Left ventricle myocardium superior (tissue), 1 donor: ENCODE data around the gene CEP78. TPM values are rescaled to one million over a fixed set of nuclear protein-coding genes. Genes with fewer than 3 reads are reported as not detected.

Source experiments
- ATAC-seq: fragments of 200-7000 bp; cut with Tn5 transposase; one replicate; pipeline ENCODE4 v1.9.1; 2020; ENCODE audit warnings: mild to moderate bottlenecking, moderate library complexity
- DNase-seq: peaks from one replicate; pipeline ENCODE4 v3.0.0-alpha.2; 2020
- intact Hi-C: fragments of 100-400 bp; cut with micrococcal nuclease; formaldehyde crosslinking; loops from one replicate; pipeline ENCODE4 v1.11.0; 2022
- total RNA-seq: library from RNA; stranded (reverse); fragmentation: NEBNext Ultra II Directional; extraction: Animal tissue kit (Norgen Biotek cat#: 25700); gene quantifications from one replicate; pipeline ENCODE4 v1.2.1, GENCODE V29; 2021
- donor health status: DM: no; HTN: yes; CAD: no; lungs with severe emphysema.

Gene CEP78
- total RNA-seq, 1 donor from 2014 or later = 3.6 TPM

DNA sequence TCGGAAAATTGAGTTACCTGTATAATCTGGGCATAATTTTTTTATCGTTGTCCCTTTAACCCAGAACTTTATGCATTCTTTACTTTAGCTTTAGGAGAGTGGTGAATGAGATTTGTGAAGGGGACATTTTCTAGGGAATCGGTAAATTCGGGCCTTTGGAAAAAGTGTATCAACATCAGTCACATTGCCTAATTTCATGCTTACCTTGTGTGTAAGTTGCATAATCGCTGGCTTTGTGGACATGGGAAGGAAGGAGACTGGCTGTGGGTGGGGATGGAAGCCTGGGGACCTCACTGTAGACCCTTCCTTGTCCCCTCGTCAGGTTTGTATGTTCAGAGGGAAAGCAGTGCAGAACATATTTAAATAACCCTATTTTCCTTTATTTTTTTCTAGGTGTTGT lies 64.3 kb downstream of the CEP78 start:
- no peak for ATAC-seq
- no peak for DNase-seq
- intact Hi-C loops = no loop called here

DNA sequence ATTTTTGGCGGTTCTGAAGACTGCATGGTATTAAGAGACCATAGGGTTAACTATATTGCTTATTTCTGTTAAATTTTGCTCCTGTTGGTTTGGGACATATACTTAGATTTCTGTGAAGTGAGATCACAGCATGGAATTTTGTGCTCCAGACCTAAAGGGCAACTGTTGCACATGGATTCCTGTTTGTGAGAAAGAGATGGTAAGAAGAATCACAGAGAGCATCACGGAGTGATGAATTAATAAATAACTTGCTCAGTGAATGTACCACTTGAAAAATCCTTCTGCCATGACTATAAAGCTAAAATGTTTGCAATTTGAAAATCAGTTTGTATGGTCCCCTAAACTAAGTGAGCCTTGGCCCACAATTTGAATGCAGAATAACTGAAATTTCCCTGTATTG lies 65.6 kb downstream of the CEP78 start:
- DNase-seq (no peak), ATAC-seq (no peak)
- intact Hi-C loops = no loop called here

DNA sequence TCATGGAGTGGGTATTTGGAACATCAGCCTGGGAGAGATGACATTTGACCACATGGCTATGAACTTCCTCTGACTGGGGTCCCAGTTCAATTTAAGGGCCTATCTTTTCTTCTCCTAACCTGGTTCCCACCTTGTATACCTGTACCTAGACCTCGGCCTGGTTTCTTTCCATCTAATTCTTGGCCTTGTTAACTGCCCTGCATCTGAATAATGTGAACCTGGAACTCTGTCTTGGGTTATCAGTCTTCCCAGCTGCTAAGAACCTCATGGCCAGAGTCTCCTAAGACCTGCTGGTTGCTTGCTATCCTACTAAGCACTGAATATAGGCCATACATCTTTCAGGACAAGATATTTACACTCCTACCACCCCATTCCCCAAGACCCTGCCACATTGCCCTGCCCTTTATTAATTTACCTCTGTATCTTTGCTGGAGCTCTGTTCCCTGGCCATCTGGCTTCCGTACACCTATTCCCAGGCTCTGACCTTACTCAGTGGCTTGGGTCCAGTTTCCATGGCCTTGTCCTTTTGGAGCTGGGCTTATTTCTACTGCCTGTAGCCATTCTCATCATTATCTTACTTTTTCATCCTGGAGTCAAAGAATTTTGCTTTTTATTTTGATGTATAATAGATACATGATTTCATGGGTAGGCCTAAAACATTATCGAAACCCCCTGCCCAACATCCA lies 67.6 kb downstream of the CEP78 start:
- no peak for ATAC-seq
- no peak for DNase-seq
- intact Hi-C loops = no loop called here

DNA sequence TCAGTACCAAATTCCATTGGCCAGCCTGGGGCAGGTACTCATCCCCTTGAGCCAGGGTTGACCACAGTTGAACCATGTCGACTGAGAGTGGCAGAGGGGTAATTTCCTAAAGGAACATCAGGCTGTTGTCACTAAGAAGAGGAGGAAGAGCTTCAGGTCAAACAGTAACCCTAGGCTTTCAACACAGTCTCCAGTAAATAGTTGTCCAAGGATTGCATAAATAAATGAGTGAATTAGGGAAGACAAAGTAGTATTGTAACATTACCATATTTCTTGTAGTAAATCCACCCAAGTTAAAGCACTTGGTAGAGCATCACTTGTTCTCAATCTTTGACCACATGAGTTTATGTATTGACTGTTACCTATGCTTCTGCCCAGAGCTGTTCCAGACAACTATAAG lies 68.5 kb downstream of the CEP78 start:
- intact Hi-C loops = no loop called here
- no peak for ATAC-seq
- DNase-seq = no peak

DNA sequence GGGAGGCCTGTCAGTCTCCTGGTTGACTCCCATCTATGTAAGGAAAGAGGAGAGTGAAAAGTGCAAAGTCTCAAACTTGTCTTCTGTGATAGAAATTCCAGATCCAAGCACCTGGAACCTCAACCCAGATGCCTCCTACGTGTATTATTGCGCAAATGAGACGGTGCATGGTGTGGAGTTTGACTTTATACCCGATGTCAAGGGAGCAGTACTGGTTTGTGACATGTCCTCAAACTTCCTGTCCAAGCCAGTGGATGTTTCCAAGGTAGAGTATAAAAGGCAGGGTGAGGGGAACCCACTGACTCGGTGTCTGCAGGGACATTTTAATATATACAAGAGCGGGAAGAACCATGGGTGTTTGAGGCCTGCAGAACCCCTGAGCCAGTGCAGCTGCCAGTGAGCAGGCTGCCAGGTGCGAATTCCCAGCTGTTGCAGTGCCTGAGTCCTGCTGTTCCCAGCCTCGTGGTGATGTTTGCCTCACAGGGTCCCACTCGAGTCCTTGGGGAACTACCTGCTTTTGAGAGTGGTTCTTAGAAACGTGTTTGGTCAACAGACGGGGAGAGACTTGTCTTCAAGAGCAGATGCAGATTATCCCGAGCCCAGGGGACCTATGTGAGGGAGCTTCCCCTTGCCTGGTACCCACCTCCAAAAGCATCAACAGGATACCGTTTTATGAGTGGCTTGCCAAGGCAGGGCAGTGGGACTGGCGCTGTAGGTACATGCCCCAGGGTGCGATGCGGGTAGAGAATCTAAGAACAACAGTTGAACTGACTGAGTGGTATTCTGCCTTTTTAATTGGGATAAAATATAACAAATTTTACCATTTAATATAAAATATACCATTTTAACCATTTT lies 70.6 kb downstream of the CEP78 start:
- ATAC-seq (no peak), DNase-seq (no peak)
- intact Hi-C loops = no loop called here

DNA sequence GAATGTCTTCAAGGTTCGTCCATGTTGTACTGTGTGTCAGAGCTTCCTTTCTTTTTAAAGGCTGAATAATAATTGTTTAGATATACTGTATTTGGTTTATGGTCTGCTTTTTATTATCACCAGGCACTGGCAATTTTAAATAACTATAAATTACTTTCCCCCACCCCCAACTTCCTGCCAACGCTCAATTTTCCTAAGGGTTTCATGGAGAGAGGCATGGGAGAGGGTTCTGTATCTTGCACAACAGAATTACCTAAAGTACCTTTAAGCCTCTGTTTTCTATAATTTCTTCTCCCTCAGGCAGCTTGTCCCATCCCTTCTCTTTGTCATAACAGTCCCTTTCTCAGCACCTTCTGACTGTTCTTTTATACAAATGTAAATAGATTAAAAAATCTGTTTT lies 71.5 kb downstream of the CEP78 start:
- no peak for ATAC-seq
- intact Hi-C loops = no loop called here
- no peak for DNase-seq

DNA sequence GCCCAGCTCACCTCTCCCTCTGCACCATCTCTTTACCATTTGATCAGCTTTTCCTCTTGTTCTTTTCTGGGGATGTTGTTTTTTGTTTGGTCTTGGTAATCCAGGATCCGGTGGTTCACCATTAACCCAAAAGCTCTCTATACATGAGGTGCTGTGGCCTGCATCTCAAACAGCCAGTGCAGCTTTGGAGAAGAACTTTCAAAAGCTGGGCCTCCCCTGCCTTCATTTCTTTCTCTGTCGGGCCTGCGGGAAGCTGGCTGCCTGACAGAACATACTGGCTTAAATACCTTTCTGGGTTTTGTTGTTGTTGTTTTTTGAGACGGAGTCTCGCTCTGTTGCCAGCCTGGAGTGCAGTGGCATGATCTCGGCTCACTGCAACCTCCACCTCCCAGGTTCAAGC lies 73.2 kb downstream of the CEP78 start:
- intact Hi-C loops = no loop called here
- DNase-seq (no peak), ATAC-seq (no peak)

DNA sequence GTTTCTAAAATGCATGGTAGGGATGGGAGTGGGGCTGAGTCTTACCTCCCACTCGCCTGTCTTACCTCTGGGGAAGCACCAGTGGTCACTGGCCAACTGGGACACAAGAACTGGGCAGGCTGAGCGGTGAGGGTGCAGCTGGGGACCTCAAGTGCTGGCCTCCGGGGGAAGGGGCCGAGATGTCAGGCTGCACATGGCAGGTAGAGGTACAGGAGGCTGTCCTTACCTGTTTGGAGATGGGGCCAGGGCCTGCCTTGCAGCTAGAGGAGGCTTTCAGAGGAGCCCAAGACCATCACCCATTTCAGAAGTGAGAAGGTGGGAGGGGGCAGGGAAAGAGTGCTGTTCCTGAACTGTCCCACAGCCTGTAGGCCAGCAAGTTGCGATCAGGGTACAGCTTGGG lies 75.2 kb downstream of the CEP78 start:
- DNase-seq (no peak), ATAC-seq (no peak)
- intact Hi-C loops = no loop called here

DNA sequence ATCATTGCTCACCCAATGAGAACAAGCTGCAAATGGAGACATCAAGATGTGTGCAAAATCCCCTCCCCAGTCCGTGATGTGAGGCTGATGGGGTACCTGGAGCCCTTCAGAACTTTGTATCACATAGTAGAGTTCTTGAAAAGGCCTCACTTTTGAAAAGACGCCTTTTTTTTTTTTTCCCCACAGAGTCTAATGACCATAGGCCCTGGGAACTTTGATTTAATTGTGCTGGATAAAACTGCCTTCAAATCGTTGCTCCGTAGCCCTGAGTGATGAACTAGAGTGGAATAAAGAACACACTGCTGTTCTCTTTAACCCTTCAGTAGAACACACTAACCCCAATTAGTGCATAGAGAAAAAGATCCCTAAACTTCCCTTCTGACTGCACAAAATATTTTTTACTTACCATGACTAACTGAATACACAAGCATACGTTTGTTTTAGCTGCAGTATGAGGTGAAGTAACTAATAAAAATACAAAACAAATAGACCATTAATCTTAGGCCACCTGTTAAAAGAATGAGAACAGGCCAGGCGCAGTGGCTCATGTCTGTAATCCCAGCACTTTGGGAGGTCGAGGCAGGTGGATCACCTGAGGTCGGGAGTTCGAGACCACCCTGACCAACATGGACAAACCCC lies 76.1 kb downstream of the CEP78 start:
- no peak for ATAC-seq
- no peak for DNase-seq
- intact Hi-C loops = no loop called here

DNA sequence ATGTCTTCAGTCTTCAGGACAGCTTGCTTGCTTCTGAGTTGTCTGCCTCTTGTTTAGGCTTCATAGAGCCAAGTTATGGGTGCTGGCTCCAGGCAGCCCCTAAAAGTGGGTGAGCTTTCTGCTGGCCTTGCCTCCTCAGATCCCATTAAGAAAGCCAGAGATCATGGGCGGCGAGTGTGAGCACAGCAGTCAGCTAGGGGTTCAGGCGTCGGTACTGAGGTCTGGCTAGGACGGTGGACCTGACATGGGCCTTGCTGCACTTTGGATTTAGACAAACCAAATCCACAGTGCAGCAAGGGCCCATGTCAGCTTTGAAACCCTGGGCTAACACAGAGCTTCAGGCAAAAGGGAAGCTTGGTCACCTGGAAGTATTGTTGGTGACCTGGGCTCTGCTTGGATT lies 78.7 kb downstream of the CEP78 start:
- intact Hi-C loops = no loop called here
- no peak for DNase-seq
- no peak for ATAC-seq

DNA sequence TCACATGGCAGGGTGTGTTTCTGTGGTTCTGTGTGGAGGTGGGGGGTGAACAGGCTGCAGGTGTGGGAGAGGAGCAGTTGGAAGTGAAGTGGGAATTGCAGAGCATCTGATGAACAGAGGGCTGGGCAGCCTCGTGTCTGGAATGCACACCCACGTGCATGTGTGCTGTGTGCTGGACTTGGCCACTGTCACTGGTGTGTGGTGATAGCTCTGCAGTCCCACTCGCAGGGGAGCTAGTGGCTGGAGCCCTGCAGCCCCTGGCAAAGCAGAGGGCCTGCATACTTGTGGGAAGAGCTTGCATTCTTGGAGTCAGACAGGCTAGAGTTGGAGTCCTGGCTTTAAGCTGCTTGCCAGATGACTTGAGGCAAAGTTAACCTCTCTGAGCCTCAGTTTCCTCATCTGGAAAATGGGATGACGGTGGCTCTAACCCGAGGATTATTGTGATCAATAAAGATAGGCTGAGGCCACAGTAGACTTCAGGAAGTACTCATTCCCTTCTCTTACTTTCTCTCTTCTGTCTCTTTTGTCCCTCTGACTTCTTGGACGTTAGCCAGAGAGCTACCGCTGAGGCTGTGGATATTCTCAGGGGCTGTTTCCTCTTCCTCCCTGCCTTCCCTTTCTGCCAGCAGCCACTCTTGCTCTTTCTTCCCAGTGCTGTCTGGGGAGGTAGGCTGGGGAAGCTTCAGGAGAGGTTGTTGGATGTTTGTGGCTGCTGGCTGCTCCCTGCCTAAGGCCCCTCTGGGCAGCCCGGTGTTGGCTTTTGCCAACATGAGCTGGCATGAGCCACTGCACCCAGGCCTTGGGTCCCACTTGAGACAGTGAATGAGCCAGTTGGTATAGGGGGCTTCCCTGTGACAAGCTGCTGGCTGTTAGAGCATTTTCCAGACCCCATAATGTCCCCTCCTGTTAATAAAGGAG lies 79.3 kb downstream of the CEP78 start:
- no peak for DNase-seq
- no peak for ATAC-seq
- intact Hi-C loops = no loop called here

DNA sequence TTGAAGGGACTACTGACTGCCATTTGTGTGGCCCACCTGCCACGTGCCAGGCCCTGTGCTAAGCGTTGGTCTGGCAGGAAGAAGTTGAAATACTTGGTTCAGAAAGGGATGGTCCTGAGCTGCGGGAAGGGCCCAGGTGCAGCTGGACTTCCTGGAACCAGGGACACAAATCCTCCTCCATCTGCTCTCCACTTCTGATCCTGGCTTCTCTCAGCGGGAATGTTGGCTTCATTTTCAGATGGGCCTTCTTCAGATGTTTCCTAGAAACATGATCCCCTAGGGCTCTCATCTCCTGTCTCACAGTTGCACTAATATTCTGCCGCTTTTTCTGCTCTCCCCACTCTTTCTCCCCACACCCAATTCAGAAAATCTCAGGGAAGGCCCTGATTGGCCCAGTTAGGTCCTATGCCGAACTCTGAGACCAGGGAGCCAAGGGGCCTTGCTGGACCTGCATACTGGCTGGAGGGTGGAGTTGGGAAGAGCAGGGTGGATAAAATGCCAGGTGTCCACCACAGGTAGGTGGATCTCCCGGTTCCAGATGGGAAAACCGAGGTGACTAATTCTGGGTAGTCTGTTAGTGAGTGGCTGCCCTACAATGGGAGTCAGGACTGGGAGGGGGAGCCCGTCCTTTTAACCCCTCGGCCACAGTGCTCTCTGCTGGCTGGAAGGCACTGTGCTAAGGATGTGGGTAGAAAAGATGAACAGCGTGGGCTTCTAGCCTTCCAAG lies 80.5 kb downstream of the CEP78 start:
- intact Hi-C loops = no loop called here
- ATAC-seq (no peak), DNase-seq (no peak)

DNA sequence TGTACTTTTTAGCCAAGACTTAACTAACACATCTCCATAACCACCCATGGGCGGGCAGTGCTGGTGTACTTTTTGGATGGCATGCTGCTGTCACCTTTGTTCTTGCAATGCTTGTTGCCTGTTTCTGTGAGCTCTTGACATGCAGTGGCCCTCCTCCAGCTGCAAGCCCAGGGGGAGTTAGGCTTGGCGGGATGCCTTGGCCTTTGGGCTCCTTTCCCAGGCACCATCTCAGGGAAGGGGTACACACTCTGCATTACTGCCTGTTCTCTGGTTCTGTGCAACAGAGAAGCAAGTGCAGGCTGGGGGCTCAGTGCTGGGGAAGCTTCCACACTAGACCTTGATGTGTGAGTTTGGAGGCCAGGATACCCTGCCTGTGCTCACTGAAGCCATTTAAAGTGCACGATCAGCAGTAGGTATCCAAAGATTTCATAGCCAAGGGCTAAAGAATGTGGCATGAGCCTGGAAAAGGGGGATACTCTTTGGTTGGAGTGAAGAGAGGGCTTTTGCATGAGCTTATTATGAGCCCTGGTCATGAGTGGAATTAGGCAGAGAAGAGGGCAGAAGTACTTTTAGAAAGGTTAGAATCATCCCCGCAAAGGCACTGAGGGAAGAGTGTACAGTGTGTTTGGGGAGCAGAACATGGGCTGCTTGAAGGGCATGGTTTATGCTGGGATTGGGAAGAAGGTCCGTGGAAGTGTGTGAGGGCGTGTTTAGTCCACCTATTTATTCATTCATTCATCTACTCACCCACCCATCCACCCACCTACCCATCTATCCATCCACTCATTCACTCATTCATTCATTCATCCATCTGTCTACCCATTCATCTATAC lies 83.5 kb downstream of the CEP78 start:
- DNase-seq (no peak), ATAC-seq (no peak)
- intact Hi-C loops = no loop called here

DNA sequence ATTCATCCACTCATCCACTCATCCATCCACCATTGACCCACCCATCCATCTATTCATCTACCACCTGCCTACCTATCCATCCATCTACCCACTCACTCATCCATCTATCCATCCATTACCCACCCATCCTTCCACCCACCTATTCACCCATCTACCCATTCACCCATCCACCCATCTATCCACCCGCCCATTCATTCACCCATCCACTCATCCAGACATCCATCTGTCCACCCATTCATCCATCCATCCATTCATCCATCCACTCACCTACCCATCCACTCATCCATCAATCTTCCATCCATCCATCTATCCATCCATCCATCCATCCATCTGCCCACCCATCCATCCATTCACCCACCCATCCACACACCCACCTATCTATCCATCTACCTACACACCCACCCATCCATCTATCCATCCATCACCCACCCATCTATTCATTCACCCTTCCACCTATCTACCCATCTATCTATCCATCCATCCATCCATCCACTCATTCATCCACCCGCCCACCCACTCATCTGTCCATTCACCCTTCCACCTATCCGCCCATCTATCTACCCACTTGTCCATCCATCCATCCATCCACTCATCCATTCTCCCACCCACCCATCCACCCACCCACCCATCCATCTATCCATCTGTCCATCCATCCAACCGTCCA lies 84.3 kb downstream of the CEP78 start:
- no peak for DNase-seq
- intact Hi-C loops = no loop called here
- no peak for ATAC-seq

DNA sequence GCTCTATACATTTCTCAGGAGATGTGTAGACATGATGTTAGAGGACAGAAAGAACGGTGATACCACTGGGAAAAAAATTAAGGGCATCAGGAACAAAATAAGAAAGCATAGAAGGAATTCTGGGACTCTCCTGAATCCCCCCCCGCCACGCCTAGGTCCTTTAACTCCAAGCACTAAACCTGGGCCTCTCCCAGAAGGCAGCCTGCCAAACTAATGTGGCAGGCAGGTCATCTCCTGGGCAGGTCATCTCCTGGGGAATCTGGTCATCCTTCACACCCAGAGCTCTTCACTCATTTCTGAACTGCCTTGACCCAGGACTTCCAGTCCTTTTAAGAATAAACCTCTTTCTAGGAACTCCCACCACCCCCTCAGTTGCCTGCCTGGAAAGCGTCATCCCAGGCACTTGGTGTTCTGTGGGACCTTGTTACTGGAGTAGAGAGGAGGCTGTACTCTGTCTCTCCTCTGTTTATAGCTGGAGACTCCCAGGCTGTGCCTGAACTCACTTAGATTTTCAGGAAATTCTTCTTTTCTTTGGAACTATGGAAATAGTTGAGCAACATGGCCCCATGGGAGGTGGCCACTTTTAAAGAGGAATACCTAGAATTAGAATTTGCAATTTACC lies 85.1 kb downstream of the CEP78 start:
- DNase-seq = no peak
- ATAC-seq = peak; percentile 56
- intact Hi-C loops = no loop called here

DNA sequence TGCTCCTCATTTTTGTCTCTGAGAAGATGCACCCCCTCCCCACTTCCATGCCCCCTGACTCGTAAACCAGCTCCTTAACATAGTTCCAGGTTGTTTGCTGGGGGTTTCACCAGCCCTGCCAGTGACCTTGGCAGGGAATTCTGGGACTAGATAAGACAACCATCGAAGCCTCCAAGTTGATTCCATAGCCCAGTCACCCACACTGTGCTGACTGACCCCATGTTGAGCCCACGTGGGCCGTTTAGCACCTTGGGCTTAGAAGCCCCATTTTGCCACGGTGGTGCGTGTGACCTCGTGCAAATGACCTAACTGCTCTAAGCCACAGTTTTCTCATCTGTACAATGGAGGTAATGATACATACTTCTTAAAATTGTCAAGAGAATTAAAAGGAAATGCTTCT lies 85.6 kb downstream of the CEP78 start:
- DNase-seq = no peak
- intact Hi-C loops = no loop called here

DNA sequence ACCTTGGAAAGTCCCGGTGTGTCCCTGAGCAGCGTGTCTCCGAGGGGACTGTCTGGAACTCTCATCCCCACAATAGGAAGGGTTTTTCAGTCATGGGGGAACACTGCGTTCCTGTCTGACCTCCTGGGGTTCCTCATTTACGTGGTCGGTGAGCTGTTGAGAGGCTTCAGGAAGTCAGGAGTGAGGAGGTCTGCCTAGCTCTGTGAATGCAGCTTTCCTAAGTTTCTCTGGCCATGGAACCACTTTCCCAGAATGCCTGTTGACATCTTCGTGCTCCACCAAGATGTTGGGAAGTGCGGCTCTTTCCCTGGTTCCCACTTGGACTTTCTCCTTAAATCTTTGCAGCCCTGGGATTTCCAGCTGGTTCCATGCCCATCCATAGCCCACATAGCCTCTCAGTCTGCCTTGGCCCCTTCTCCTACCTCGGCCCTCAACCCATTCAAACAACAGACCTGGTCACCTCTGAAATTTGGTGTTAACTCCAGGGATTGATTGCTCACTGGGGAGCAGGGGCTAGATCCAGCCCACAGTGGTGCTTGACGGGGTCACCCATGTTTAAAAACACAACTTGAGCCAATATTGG lies 88.3 kb downstream of the CEP78 start:
- no peak for DNase-seq
- intact Hi-C loops = no loop called here
- ATAC-seq = no peak

More for the DNA sequence above, 85.6 kb downstream of the CEP78 start:
- no peak for ATAC-seq
